Gastrocnemius medialis (tissue), 4 donors: ENCODE data around the gene NMT2.

Experiments
- POLR2A ChIP-seq, 2 donors: fragments of 450-650 bp; IDR thresholded peaks; one replicate each; pipeline ENCODE4 v1.6.1; 2017; ENCODE audit warnings: antibody characterized with exemption in 2 of 2, mild to moderate bottlenecking in 2 of 2, moderate library complexity in 2 of 2
- TF ChIP-seq, protein P1 (sequence below), 5 experiments: fragments of 450-650 bp in 3 of 5; fragments of 200-600 bp in 2 of 5; sonication (generic) in 2 of 5; IDR thresholded peaks in 4 of 5; conservative IDR thresholded peaks in 1 of 5; 1 replicate in 4 of 5; 2 replicates in 1 of 5; pipeline ENCODE4 v1.5.1; 2016 to 2019; ENCODE audit warnings: antibody characterized with exemption in 5 of 5, mild to moderate bottlenecking in 3 of 5, moderate library complexity in 3 of 5

- TF ChIP-seq, protein P1, sequence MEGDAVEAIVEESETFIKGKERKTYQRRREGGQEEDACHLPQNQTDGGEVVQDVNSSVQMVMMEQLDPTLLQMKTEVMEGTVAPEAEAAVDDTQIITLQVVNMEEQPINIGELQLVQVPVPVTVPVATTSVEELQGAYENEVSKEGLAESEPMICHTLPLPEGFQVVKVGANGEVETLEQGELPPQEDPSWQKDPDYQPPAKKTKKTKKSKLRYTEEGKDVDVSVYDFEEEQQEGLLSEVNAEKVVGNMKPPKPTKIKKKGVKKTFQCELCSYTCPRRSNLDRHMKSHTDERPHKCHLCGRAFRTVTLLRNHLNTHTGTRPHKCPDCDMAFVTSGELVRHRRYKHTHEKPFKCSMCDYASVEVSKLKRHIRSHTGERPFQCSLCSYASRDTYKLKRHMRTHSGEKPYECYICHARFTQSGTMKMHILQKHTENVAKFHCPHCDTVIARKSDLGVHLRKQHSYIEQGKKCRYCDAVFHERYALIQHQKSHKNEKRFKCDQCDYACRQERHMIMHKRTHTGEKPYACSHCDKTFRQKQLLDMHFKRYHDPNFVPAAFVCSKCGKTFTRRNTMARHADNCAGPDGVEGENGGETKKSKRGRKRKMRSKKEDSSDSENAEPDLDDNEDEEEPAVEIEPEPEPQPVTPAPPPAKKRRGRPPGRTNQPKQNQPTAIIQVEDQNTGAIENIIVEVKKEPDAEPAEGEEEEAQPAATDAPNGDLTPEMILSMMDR (IDR thresholded peaks at IDR 0.05 in 4 of 5, conservative IDR thresholded peaks at IDR 0.05 in 1 of 5), result no peak
- no peak for TF ChIP-seq POLR2A (IDR thresholded peaks at IDR 0.05)
These were observed 33.3 kb upstream of the NMT2 start for GRCh38 chr10:15201589-15202300.
